ENCODE data around the gene DIAPH1. TPM values are rescaled to one million over a fixed set of nuclear protein-coding genes. Genes with fewer than 3 reads are reported as not detected.
A peak's percentile ranks its signal among the peaks of the same experiment; 100 is the strongest.

DIAPH1 gene
- total RNA-seq, 3 donors from 2014 or later = 53.3 to 87.7 (median 82.7) TPM

DNA sequence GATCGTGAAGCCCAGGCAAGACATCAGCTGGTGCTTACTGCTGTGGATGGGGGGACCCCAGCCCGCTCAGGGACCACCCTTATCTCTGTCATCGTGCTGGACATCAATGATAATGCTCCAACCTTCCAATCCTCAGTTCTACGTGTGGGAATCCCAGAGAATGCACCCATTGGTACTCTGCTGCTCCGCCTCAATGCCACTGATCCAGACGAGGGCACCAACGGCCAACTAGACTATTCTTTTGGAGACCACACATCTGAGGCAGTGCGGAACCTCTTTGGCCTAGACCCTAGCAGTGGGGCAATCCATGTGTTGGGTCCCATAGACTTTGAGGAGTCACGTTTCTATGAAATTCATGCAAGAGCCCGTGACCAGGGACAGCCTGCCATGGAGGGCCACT lies 129.0 kb downstream of the DIAPH1 start:
- DNase-seq = no peak
- Histone ChIP-seq H3K36me3 (ENCODE audit: low read depth) (no peaks in the 10 kb centered on the region), H3K9me3 (no peaks in the 10 kb centered on the region), H3K4me3 (no peak overlapping the region), H3K4me1 (ENCODE audit: low read depth) (peaks cover 8% of the 10 kb centered on the region)
- intact Hi-C loops (cut with DNase I, micrococcal nuclease) = no loop called here
- TF ChIP-seq, protein P1, sequence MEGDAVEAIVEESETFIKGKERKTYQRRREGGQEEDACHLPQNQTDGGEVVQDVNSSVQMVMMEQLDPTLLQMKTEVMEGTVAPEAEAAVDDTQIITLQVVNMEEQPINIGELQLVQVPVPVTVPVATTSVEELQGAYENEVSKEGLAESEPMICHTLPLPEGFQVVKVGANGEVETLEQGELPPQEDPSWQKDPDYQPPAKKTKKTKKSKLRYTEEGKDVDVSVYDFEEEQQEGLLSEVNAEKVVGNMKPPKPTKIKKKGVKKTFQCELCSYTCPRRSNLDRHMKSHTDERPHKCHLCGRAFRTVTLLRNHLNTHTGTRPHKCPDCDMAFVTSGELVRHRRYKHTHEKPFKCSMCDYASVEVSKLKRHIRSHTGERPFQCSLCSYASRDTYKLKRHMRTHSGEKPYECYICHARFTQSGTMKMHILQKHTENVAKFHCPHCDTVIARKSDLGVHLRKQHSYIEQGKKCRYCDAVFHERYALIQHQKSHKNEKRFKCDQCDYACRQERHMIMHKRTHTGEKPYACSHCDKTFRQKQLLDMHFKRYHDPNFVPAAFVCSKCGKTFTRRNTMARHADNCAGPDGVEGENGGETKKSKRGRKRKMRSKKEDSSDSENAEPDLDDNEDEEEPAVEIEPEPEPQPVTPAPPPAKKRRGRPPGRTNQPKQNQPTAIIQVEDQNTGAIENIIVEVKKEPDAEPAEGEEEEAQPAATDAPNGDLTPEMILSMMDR (IDR thresholded peaks at IDR 0.05) = no peak
- no peak for ATAC-seq

DNA sequence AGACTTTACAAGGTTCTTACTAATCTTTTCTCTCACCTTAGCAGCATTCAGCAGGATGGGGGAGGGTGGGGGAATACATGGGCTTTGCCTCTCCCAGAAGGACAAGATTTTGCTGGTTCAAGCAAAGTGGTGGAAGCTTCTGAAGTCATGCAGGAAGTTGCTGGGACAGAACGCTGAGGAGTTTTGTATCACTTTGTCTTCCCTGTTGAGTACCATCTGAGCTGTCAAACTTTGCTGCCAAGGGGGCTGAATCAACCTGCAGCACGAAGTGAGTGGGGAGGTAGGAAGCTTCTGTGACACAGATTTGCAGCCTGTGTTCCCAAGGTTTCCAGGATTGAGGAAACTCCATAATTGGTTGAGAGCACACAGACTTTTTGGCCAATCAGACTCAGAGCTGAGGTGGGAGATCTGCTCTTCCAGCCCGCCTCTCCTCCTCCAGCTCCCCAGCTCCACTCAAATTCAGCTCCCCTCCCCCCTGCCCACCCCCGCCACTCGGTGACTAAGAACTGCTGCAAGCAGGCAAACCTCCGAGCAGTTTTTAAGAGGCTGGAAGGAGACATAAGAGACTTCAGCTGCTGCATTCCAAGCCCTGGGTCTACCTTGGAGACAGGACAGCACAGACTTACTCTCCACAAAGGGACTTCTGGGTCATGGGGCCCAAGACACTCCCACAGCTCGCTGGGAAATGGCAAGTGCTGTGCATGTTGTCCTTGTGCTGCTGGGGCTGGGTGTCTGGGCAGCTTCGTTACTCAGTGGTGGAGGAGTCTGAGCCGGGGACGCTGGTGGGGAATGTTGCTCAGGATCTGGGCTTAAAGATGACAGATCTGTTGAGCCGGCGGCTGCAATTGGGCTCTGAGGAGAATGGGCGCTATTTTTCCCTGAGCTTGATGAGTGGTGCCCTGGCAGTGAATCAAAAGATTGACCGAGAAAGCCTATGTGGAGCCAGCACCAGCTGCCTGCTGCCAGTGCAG lies 129.9 kb downstream of the DIAPH1 start, which contains the start of gene PCDHGC5:
Gene PCDHGC5, plus strand, starts transcription at position 491 of the 971 bp plus-strand sequence. Its CDS starts 160 bp downstream, at position 651.
- Histone ChIP-seq H3K4me1 (ENCODE audit: low read depth) (peaks cover 11% of the 10 kb centered on the region), H3K4me3 (no peak within 1 kb of the TSS), H3K36me3 (ENCODE audit: low read depth) (no peaks in the 10 kb centered on the region), H3K9me3 (no peaks in the 10 kb centered on the region)
- intact Hi-C loops (cut with DNase I, micrococcal nuclease) = no loop called here
- ATAC-seq = no peak
- DNase-seq = no peak
- TF ChIP-seq, protein P1 (IDR thresholded peaks at IDR 0.05) = no peak

DNA sequence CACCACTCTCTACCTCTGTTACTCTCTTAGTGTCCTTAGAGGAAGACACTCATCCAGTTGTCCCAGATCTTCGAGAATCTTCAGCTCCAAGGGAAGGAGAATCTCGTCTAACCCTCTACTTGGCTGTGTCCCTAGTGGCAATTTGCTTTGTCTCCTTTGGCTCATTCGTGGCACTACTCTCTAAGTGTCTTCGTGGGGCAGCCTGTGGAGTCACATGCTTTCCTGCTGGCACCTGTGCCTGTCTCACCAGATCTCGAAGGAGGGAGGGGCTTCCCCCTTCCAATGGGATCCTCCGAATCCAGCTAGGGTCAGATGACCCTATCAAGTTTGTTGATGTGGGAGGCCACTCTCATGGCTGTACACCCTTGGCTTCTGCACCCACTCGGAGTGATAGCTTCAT lies 131.7 kb downstream of the DIAPH1 start:
- Histone ChIP-seq H3K4me1 (ENCODE audit: low read depth) (peaks cover 8% of the 10 kb centered on the region), H3K4me3 (no peak overlapping the region), H3K36me3 (ENCODE audit: low read depth) (no peaks in the 10 kb centered on the region), H3K9me3 (no peaks in the 10 kb centered on the region)
- DNase-seq = no peak
- no peak for ATAC-seq
- TF ChIP-seq, protein P1 (IDR thresholded peaks at IDR 0.05) = no peak
- intact Hi-C loops (cut with DNase I, micrococcal nuclease) = no loop called here

DNA sequence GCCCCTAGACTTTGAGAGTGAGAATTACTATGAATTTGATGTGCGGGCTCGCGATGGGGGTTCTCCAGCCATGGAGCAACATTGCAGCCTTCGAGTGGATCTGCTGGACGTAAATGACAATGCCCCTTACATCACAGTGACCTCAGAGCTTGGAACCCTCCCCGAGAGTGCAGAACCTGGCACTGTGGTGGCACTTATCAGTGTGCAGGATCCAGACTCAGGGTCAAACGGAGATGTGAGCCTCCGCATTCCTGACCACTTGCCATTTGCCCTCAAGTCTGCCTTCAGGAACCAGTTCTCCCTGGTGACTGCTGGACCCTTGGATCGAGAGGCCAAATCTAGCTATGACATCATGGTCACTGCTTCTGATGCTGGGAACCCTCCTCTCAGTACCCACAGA lies 132.7 kb downstream of the DIAPH1 start:
- ATAC-seq (no peak), DNase-seq (no peak)
- Histone ChIP-seq H3K36me3 (ENCODE audit: low read depth) (no peaks in the 10 kb centered on the region), H3K4me1 (ENCODE audit: low read depth) (peaks cover 8% of the 10 kb centered on the region), H3K4me3 (no peak overlapping the region), H3K9me3 (no peaks in the 10 kb centered on the region)
- intact Hi-C loops (cut with DNase I, micrococcal nuclease) = no loop called here
- TF ChIP-seq, protein P1 (IDR thresholded peaks at IDR 0.05) = no peak

DNA sequence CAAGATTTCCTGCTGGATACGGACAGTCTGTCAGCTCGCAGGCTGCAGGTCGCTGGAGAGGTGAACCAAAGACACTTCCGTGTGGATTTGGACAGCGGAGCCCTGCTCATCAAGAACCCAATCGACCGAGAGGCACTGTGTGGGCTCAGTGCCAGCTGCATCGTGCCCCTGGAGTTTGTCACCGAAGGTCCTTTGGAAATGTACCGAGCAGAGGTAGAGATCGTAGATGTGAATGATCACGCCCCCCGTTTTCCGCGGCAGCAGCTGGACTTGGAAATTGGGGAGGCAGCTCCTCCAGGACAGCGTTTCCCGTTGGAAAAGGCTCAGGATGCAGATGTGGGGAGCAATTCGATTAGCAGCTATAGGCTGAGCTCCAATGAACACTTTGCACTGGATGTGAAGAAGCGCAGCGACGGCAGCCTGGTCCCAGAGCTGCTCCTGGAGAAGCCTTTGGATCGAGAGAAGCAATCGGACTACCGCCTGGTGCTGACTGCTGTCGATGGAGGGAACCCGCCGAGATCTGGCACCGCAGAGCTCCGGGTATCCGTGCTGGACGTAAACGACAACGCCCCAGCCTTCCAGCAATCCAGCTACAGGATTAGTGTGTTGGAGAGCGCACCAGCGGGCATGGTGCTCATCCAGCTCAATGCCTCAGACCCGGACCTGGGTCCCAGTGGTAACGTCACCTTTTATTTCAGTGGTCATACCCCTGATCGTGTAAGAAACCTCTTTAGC lies 133.3 kb downstream of the DIAPH1 start:
- ATAC-seq (peak; percentile 21), DNase-seq (no peak)
- Histone ChIP-seq H3K4me1 (ENCODE audit: low read depth) (peaks cover 8% of the 10 kb centered on the region), H3K36me3 (ENCODE audit: low read depth) (no peaks in the 10 kb centered on the region), H3K9me3 (no peaks in the 10 kb centered on the region), H3K4me3 (no peak overlapping the region)
- intact Hi-C loops (cut with DNase I, micrococcal nuclease) = no loop called here
- TF ChIP-seq, protein P1 (IDR thresholded peaks at IDR 0.05) = no peak
